Measurements from ENCODE around the gene MEI4. TPM values are rescaled to one million over a fixed set of nuclear protein-coding genes. Genes with fewer than 3 reads are reported as not detected.
"Not testable (repeated sequence)": the region's sequence is repeated elsewhere in the genome, so short reads cannot be mapped to it uniquely, and the experiment has no call there.

MEI4 gene
- total and polyA plus RNA-seq, 2 of the 4 experiments (the other 2 are of a cell fraction) = not detected

DNA sequence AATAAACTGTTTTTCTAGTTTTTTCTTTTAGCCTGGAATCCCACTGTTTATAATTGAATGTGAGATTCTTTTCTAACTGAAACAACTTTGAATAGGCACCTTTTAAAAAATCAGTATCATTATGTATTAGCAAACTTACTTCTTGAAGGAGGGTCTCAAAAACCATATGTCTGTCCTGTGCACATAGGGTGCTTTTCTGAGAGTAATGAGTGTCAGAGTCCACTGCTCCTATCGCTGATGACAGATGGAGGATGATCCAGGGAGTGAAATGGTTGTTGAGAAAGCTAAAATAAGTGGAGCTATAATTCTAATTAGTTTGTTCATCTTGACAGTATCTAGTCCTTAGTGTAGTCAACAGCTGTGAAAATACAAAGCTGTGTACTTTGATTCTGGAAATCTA is 35.8 kb downstream of the MEI4 start:
- Histone ChIP-seq H3K4ac (ENCODE audit: low read depth, low read length) (no peak overlapping the region), H3K9me3 (ENCODE audit: control insufficient read depth, insufficient read depth, low read length) (no peaks in the 10 kb centered on the region), H3K27me3 (ENCODE audit: control insufficient read depth, insufficient read depth, low read length) (no peaks in the 10 kb centered on the region), H2AK9ac (replicated peaks; ENCODE audit: low read depth, low read length, poor library complexity) (no peak overlapping the region), H3K27ac (ENCODE audit: insufficient read depth, low read length) (no peak overlapping the region), H2BK20ac (ENCODE audit: low read depth, low read length) (no peak overlapping the region), H2BK15ac (ENCODE audit: low read depth, low read length) (no peak overlapping the region), H3K56ac (ENCODE audit: extremely low read depth, insufficient read depth, low read length) (no peak overlapping the region), H3K23ac (ENCODE audit: low read depth, low read length) (no peak overlapping the region), H3K9me1 (ENCODE audit: insufficient read depth, low read length) (no peaks in the 10 kb centered on the region), H2BK120ac (ENCODE audit: low read depth, low read length) (no peak overlapping the region), H4K5ac (ENCODE audit: low read depth, low read length) (no peak overlapping the region), H4K20me1 (ENCODE audit: insufficient read depth, low read length) (no peaks in the 10 kb centered on the region), H3K4me1 (ENCODE audit: control insufficient read depth, insufficient read depth, low read length) (no peaks in the 10 kb centered on the region), H3K36me3 (ENCODE audit: control insufficient read depth, insufficient read depth, low read length) (no peaks in the 10 kb centered on the region), H3K4me2 (ENCODE audit: low read depth, low read length) (no peak overlapping the region), H3K14ac (replicated peaks; ENCODE audit: low read depth, low read length) (no peak overlapping the region), H3K4me3 (ENCODE audit: insufficient read depth, low read depth, low read length) (no peak overlapping the region), H2AK5ac (ENCODE audit: low read depth, low read length) (no peak overlapping the region), H2AFZ (replicated peaks; ENCODE audit: low read length, poor library complexity) (no peak overlapping the region), H3K79me1 (ENCODE audit: low read depth in 1 of 2, low read length in 2 of 2) (no peaks in the 10 kb centered on the region), H2BK5ac (ENCODE audit: low read depth, low read length, poor library complexity, severe bottlenecking) (no peak overlapping the region), H3K18ac (ENCODE audit: low read depth, low read length) (no peak overlapping the region), H3K9ac (ENCODE audit: low read depth, low read length) (no peak overlapping the region), H4K91ac (ENCODE audit: insufficient read depth, low read depth, low read length) (no peak overlapping the region), H4K8ac (ENCODE audit: low read depth in 2 of 2, low read length in 2 of 2) (no peak overlapping the region)
- BruUV-seq (replicated peaks) = no TSS peak
- dilution Hi-C loops (cut with HindIII; ENCODE audit: low sequenced_read_pairs, unreplicated experiment) (no loop called here), in situ Hi-C loops (cut with MboI; ENCODE audit: low sequenced_read_pairs) (no loop called here), intact Hi-C loops (cut with micrococcal nuclease) (no loop called here)
- 20% methylated on average over 1 of the region's 1 CpG; no CpG with 5 or more reads in 1 of the 2 experiments for WGBS, 2 experiments (ENCODE audit: extremely low coverage in 2 of 2, insufficient read length in 1 of 2)
- ChIA-PET POLR2A (ENCODE audit: unreplicated experiment) (no interaction called here), CTCF (no interaction called here)
- TF ChIP-seq MAFK (IDR thresholded peaks at IDR 0.05; ENCODE audit: low read depth, low read length) (no peak), MAZ (IDR thresholded peaks at IDR 0.05; ENCODE audit: borderline replicate concordance, low read depth, low read length) (no peak), CHD1 (IDR thresholded peaks at IDR 0.05; ENCODE audit: low read depth, low read length) (no peak)
- TF ChIP-seq, protein P1, sequence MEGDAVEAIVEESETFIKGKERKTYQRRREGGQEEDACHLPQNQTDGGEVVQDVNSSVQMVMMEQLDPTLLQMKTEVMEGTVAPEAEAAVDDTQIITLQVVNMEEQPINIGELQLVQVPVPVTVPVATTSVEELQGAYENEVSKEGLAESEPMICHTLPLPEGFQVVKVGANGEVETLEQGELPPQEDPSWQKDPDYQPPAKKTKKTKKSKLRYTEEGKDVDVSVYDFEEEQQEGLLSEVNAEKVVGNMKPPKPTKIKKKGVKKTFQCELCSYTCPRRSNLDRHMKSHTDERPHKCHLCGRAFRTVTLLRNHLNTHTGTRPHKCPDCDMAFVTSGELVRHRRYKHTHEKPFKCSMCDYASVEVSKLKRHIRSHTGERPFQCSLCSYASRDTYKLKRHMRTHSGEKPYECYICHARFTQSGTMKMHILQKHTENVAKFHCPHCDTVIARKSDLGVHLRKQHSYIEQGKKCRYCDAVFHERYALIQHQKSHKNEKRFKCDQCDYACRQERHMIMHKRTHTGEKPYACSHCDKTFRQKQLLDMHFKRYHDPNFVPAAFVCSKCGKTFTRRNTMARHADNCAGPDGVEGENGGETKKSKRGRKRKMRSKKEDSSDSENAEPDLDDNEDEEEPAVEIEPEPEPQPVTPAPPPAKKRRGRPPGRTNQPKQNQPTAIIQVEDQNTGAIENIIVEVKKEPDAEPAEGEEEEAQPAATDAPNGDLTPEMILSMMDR (conservative IDR thresholded peaks at IDR 0.05; ENCODE audit: low read depth, low read length) = no peak
- ATAC-seq (ENCODE audit: low read depth) (no peak), DNase-seq (no peak)

DNA sequence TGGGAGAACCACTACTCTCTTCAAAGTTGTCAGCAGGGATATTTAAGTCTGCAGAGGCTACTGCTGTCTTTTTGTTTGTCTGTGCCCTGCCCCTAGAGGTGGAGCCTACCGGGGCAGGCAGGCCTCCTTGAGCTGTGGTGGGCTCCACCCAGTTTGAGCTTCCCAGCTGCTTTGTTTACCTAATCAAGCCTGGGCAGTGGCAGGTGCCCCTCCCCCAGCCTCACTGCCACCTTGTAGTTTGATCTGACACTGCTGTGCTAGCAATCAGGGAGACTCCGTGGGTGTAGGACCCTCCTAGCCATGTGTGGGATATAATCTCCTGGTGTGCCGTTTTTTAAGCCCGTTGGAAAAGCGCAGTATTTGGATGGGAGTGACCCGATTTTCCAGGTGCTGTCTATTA is 47.3 kb downstream of the MEI4 start:
- in situ Hi-C loops (cut with MboI; ENCODE audit: low sequenced_read_pairs); H3K4me3 ChIP-seq (ENCODE audit: insufficient read depth, low read depth, low read length); H3K27me3 ChIP-seq (ENCODE audit: control insufficient read depth, insufficient read depth, low read length); H3K36me3 ChIP-seq (ENCODE audit: control insufficient read depth, insufficient read depth, low read length); H3K4me2 ChIP-seq (ENCODE audit: low read depth, low read length); H3K23ac ChIP-seq (ENCODE audit: low read depth, low read length); H3K14ac ChIP-seq (replicated peaks; ENCODE audit: low read depth, low read length); H2BK20ac ChIP-seq (ENCODE audit: low read depth, low read length); DNase-seq; H2BK5ac ChIP-seq (ENCODE audit: low read depth, low read length, poor library complexity, severe bottlenecking); H3K18ac ChIP-seq (ENCODE audit: low read depth, low read length); POLR2A ChIA-PET (ENCODE audit: unreplicated experiment); H4K8ac ChIP-seq (ENCODE audit: low read depth in 2 of 2, low read length in 2 of 2); H2AK5ac ChIP-seq (ENCODE audit: low read depth, low read length); H3K27ac ChIP-seq (ENCODE audit: insufficient read depth, low read length); ATAC-seq (ENCODE audit: low read depth); H2BK15ac ChIP-seq (ENCODE audit: low read depth, low read length); BruUV-seq (replicated peaks); intact Hi-C loops (cut with micrococcal nuclease); H2AK9ac ChIP-seq (replicated peaks; ENCODE audit: low read depth, low read length, poor library complexity); H3K4ac ChIP-seq (ENCODE audit: low read depth, low read length); H3K9me3 ChIP-seq (ENCODE audit: control insufficient read depth, insufficient read depth, low read length); H3K79me1 ChIP-seq (ENCODE audit: low read depth in 1 of 2, low read length in 2 of 2); H4K20me1 ChIP-seq (ENCODE audit: insufficient read depth, low read length); H2BK120ac ChIP-seq (ENCODE audit: low read depth, low read length); H2AFZ ChIP-seq (replicated peaks; ENCODE audit: low read length, poor library complexity); H4K91ac ChIP-seq (ENCODE audit: insufficient read depth, low read depth, low read length); H3K9me1 ChIP-seq (ENCODE audit: insufficient read depth, low read length); H3K9ac ChIP-seq (ENCODE audit: low read depth, low read length); dilution Hi-C loops (cut with HindIII; ENCODE audit: low sequenced_read_pairs, unreplicated experiment); H3K56ac ChIP-seq (ENCODE audit: extremely low read depth, insufficient read depth, low read length); CTCF ChIA-PET; H3K4me1 ChIP-seq (ENCODE audit: control insufficient read depth, insufficient read depth, low read length); H4K5ac ChIP-seq (ENCODE audit: low read depth, low read length): not testable (repeated sequence)
- 60% methylated on average over 1 of the region's 6 CpGs; no CpG with 5 or more reads in 1 of the 2 experiments for WGBS, 2 experiments (ENCODE audit: extremely low coverage in 2 of 2, insufficient read length in 1 of 2)
